Stimulated activated naive CD8-positive, alpha-beta T cell treated with anti-CD3 and anti-CD28 coated beads, Interleukin-15, Interleukin-2, amounts not matched to agents 100 ng/mL and 50 ng/mL, for 24 hours (primary cell): Measurements from ENCODE around the gene NUBPL.
"Not testable (repeated sequence)": the region's sequence is repeated elsewhere in the genome, so short reads cannot be mapped to it uniquely, and the experiment has no call there.

Experiments used
- H3K27ac Mint-ChIP-seq: one replicate; pipeline ENCODE4 v1.8.0; 2021; ENCODE audit warnings: mild to moderate bottlenecking, mixed read lengths
- H3K27me3 Mint-ChIP-seq: one replicate; pipeline ENCODE4 v1.8.0; 2021; ENCODE audit warnings: mixed read lengths
- H3K36me3 Mint-ChIP-seq: one replicate; pipeline ENCODE4 v1.8.0; 2021; ENCODE audit warnings: low read depth, mixed read lengths
- H3K4me1 Mint-ChIP-seq: one replicate; pipeline ENCODE4 v1.8.0; 2021; ENCODE audit warnings: low read depth, mixed read lengths
- H3K4me3 Mint-ChIP-seq: one replicate; pipeline ENCODE4 v1.8.0; 2021; ENCODE audit warnings: mild to moderate bottlenecking, mixed read lengths
- H3K9me3 Mint-ChIP-seq: one replicate; pipeline ENCODE4 v1.8.0; 2021; ENCODE audit warnings: mixed read lengths

Gene NUBPL

DNA sequence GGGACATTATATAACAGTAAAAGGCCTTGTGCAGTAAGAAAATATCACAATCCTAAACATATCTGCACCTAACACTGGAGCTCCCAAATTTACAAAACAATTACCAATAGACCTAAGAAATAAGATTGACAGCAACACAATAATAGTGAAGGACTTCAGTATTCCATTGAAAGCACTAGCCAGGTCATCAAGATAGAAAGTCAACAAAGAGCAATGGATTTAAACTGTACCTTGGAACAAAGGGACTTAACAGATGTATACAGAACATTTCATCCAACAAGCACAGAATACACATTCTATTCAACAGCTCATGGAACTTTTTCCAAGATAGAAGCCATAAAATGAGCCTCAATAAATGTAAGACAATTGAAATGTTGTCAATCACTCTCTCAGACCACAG, 306.4 kb downstream of the NUBPL start:
- H3K4me3 Mint-ChIP-seq = no peak overlapping the region
- H3K27me3 Mint-ChIP-seq = no peaks in the 10 kb centered on the region
- peaks cover 5% of the 10 kb centered on the region for H3K36me3 Mint-ChIP-seq
- H3K4me1 Mint-ChIP-seq = no peaks in the 10 kb centered on the region
- H3K27ac Mint-ChIP-seq = no peak overlapping the region
- peaks cover 30% of the 10 kb centered on the region for H3K9me3 Mint-ChIP-seq

DNA sequence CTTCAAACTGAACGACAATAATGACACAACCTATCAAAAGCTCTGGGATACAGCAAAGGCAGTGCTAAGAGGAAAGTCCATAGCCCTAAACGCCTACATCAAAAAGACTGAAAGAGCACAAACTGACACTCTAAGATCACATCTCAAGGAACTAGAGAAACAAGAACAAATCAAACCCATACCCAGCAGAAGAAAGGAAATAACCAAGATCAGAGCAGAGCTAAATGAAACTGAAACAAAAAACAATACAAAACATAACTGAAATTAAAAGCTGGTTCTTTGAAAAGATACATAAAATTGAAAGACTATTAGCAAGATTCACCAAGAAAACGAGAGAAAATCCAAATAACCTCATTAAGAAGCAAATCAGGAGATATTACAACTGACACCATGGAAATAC, 306.9 kb downstream of the NUBPL start:
- H3K36me3 Mint-ChIP-seq, H3K27me3 Mint-ChIP-seq, H3K4me1 Mint-ChIP-seq, H3K4me3 Mint-ChIP-seq, H3K27ac Mint-ChIP-seq: not testable (repeated sequence)
- H3K9me3 Mint-ChIP-seq = peaks cover 29% of the 10 kb centered on the region

DNA sequence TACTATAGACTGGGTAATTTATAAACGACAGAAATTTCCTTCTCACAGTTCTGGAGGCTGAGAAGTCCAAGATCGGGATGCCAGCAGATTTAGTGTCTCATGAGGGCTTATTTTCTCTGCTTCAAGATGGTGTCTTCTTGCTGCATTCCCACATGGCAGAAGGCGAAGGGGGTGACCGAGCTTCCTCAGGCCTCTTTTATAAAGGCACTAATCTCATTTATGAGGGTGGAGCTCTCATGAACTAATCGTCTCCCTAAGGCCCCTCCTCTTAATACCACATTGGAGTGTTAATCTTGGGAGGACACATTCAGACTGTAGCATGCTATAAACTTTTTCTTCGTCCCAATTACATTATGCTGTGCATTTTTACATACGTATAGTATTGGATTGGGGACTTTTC, 315.5 kb downstream of the NUBPL start:
- H3K9me3 Mint-ChIP-seq = peaks cover 2% of the 10 kb centered on the region
- no peak overlapping the region for H3K27ac Mint-ChIP-seq
- H3K27me3 Mint-ChIP-seq = peaks cover 7% of the 10 kb centered on the region
- no peak overlapping the region for H3K4me3 Mint-ChIP-seq
- no peaks in the 10 kb centered on the region for H3K36me3 Mint-ChIP-seq
- no peaks in the 10 kb centered on the region for H3K4me1 Mint-ChIP-seq

DNA sequence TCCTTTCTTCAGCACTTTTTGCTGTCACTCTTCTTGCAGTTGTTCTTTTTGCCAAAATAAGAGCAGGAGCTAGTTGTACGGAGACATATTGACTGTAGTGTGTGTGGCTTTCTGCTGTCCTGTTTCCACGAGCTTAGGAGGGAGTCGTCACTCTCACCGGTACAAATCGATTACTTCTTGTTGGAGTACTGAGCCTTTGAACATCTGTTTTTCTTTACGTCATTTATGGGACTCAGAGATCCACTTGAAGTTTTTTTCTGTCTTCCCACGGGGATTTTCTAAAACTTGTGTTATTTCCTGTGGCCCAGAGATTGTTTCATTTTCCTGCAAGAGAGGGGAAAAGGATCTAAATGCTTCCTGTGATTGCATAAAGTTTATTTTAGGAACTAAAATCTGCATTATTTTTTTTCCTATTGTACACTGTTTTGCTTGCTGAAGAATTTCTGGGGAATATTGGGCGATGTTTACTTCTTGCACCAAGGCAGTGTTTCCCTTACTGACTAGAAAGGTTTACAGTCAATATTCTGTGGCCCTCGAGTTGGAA, 316.1 kb downstream of the NUBPL start:
- Mint-ChIP-seq H3K36me3 (no peaks in the 10 kb centered on the region), H3K27ac (no peak overlapping the region), H3K9me3 (no peaks in the 10 kb centered on the region), H3K4me3 (no peak overlapping the region), H3K27me3 (peaks cover 7% of the 10 kb centered on the region), H3K4me1 (no peaks in the 10 kb centered on the region)

DNA sequence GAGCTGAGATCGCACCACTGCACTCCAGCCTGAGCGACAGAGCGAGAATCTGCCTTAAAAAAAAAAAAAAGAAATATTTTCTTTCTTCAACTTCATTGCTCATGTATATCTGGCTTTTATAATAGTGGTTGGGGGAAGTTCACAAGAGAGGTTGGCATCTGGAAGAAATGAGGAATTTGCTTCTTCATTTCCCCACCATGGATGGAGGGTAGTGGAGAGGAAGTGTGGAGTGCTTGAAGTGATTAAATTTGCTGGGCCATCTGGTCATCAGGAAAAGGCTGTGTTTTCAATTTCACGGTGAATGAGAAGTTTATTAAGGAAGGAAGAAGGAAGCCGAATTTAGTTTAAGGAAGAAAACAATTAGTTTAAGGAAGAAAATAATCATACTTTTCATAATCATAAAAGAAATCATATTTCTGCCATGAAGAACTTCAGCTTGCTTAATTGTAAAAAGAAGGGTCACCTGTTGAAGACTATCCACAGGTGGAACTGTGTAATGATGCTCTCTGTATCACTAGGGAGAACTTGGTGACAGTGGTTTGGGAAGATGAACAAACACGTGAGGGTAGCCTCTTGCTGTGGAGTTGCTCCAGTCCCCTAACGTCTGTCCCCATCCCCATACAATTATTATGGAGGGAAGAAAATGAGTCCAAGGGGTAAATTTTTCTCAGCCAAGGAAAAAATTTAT, 318.6 kb downstream of the NUBPL start:
- H3K4me3 Mint-ChIP-seq = no peak overlapping the region
- H3K9me3 Mint-ChIP-seq = no peaks in the 10 kb centered on the region
- no peaks in the 10 kb centered on the region for H3K36me3 Mint-ChIP-seq
- no peak overlapping the region for H3K27ac Mint-ChIP-seq
- H3K27me3 Mint-ChIP-seq = peaks cover 7% of the 10 kb centered on the region
- H3K4me1 Mint-ChIP-seq = no peaks in the 10 kb centered on the region

DNA sequence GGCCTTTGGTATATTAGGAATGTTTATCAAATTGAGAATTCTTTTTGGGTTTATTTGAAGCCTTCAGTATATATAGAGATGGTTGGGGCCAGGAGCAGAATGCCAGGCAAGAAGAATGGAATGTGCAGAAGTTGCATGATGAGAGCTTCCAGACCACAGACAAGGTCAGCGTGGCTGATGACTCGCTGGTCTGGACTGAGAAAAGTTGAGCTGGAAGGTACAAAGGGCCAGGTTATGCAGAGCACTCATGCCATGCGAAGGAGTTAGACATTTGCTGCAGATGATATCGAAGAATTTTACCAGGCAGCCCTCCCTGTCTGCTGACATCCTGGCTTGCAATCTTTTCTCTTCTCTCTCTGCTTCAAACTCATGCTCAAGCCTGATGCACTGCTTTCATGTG, 319.7 kb downstream of the NUBPL start:
- Mint-ChIP-seq H3K27me3 (peaks cover 7% of the 10 kb centered on the region), H3K4me1 (no peaks in the 10 kb centered on the region)

DNA sequence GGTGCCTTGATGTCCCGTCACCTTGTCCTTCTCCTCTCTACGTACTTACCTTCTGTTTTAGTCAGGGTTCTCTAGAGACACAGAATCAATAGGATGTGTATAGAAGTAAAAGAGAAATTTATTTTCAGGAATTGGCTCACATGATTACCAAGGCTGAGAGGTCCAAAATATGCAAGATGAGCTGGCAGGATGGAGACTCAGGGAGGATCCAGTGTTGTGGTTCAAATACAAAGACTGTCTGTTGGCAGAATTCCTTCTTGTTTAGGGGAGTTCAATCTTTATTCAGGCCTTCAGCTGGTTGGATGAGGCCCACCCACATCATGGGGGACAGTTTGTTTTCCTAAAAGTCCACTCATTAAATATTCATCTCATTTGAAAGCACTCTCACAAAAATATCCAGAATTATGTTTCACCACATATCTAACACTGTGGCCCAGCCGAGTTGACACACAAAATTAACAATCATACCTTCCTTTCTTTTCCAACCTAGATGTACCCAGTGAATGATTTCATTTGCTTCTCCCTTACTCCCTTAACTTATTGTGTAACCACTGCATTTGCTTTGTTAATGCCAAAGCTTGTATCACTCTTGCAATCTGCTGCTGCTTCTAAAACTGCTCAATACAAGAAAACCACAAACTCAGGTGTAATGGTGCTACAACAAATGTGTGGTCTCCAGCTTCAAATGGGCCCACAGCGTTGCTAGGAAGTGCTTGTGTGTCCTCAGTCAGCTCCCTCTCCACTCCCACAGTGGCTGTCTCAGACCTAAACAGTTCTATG, 320.5 kb downstream of the NUBPL start:
- H3K27me3 Mint-ChIP-seq = peaks cover 7% of the 10 kb centered on the region
- H3K36me3 Mint-ChIP-seq = no peaks in the 10 kb centered on the region
- no peaks in the 10 kb centered on the region for H3K9me3 Mint-ChIP-seq
- H3K4me3 Mint-ChIP-seq = no peak overlapping the region
- no peaks in the 10 kb centered on the region for H3K4me1 Mint-ChIP-seq
- H3K27ac Mint-ChIP-seq = no peak overlapping the region

More for the DNA sequence above, 319.7 kb downstream of the NUBPL start:
- Mint-ChIP-seq H3K9me3 (no peaks in the 10 kb centered on the region), H3K4me3 (no peak overlapping the region), H3K36me3 (no peaks in the 10 kb centered on the region), H3K27ac (no peak overlapping the region)

DNA sequence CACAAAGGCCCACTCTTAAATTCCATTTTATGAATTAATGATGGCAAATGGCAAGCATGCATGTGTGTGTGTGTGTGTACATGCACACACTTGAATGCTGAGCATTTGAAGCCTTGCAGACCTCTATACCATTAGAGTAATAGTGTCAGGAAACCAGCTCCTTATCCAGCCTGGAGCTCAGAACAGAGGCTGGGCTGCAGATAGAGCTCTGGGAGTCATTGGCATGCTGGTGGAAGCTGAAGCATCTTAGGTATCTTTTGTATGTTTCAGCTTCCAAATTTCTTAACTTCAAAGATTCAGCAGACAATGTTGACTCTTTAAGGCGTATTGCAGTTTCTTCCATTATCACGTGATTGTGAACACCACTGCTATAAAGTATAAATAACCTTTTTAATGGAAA, 323.0 kb downstream of the NUBPL start:
- Mint-ChIP-seq H3K36me3 (no peaks in the 10 kb centered on the region), H3K27me3 (peaks cover 7% of the 10 kb centered on the region), H3K4me3 (no peak overlapping the region), H3K27ac (no peak overlapping the region), H3K4me1 (no peaks in the 10 kb centered on the region), H3K9me3 (no peaks in the 10 kb centered on the region)

DNA sequence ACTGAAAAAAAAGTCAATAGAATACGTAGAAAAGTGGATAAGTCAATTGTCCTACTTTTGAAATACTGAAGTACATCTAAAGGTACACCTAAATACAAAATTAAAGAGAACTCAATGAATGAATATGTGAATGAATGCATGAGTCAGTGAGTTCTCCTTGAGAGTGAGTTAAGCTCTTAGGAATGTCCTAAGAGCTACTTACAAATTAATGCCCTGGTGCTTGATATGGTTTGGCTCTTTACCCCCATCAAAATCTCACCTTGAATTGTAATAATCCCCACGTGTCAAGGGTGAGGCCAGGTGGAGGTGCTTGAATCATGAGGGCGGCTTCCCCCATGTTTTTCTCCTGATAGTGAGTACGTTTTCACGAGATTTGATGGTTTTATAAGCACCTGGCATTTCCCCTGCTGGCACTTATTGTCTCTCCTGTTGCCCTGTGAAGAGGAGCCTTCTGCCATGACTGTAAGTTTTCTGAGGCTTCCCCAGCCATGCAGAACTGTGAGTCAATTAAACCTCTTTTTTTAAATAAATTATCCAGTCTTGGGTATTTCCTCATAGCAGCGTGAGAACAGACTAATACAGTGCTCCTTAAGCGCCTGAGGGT, 323.7 kb downstream of the NUBPL start:
- H3K27ac Mint-ChIP-seq = no peak overlapping the region
- H3K36me3 Mint-ChIP-seq = no peaks in the 10 kb centered on the region
- H3K4me3 Mint-ChIP-seq = no peak overlapping the region
- H3K27me3 Mint-ChIP-seq = peaks cover 6% of the 10 kb centered on the region
- no peaks in the 10 kb centered on the region for H3K9me3 Mint-ChIP-seq
- H3K4me1 Mint-ChIP-seq = no peaks in the 10 kb centered on the region

DNA sequence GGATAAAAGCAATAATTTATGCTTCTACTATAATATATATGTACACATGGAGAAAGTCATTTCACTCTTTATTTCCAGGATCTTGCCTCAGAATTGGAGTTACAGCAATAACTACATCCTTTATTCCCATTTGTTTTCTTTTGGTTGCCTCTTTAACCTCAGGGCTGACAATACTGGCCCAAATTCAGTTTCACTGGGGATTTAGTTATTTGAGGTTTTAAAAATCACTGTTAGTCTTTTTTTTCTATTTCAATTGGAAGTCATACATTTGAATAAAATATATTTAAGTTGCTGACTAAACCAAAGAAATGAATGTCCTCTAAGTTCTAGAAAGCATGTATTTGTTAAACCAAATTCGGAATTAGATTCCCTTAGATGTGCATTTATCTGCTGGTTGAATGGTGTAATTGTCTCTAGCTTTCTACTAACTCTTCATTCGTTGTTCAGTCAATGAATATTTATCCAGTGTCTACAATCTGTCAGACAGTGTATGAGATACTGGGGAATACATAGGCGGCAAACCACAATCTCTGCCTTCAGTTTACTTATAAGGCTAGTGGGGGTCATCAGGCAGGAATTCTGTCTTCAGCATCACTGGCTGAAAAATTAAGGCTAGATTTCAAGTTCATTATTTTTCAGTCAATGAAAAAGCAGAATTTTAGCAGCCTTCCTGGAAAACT, 325.1 kb downstream of the NUBPL start:
- Mint-ChIP-seq H3K36me3 (no peaks in the 10 kb centered on the region), H3K9me3 (no peaks in the 10 kb centered on the region)

DNA sequence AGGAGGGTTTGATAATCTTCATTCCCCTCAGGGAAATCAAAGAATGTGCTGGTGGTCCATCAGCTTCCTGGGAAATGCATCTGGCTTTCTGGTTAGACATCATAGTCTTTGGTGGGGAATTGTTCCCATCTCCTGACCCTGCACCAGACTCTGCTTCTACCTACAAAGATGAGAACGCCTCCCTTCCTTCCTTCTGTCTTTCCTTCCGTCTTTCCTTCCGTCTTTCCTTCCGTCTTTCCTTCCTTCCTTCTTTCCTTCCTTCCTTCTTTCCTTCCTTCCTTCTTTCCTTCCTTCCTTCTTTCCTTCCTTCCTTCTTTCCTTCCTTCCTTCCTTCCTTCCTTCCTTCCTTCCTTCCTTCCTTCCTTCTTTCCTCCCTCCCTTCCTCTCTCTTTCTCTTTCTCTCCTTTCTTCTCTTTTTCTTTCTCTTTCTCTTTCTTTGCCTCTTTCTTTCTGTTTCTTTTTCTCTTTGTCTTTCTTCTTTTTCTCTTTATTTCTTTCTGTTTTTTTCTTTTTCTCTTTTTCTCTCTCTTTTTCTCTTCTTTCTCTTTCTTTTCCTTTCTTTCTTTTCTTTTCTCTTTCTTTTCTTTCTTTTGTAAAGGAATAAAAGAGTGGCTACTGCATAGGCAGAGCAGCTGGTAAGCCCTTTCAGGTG, 326.9 kb downstream of the NUBPL start:
- H3K36me3 Mint-ChIP-seq = no peaks in the 10 kb centered on the region
- no peak overlapping the region for H3K4me3 Mint-ChIP-seq
- H3K4me1 Mint-ChIP-seq = no peaks in the 10 kb centered on the region
- no peak overlapping the region for H3K27ac Mint-ChIP-seq
- no peaks in the 10 kb centered on the region for H3K27me3 Mint-ChIP-seq
- no peaks in the 10 kb centered on the region for H3K9me3 Mint-ChIP-seq

More for the DNA sequence above, 325.1 kb downstream of the NUBPL start:
- H3K27me3 Mint-ChIP-seq = no peaks in the 10 kb centered on the region
- no peak overlapping the region for H3K4me3 Mint-ChIP-seq
- no peaks in the 10 kb centered on the region for H3K4me1 Mint-ChIP-seq
- no peak overlapping the region for H3K27ac Mint-ChIP-seq

DNA sequence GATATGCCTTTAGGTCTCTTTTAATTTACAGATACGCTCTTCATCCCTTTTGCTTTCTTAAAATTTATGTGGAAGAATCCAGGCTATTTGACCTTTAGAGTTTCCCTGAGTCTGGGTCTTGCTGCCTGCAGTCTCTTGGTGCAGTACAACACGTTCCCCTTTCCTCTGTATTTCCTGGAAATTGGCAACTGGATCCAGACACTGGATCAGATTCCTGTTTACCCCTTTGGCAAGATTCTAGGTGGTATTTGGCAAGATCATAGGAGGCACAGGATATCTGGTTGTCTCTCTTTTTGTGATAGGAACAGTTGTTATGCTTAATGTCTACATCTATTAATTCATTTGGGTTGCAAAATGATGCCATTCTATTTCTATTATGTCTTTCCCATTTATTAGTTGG, 328.1 kb downstream of the NUBPL start:
- Mint-ChIP-seq H3K9me3 (no peaks in the 10 kb centered on the region), H3K27me3 (no peaks in the 10 kb centered on the region), H3K4me1 (no peaks in the 10 kb centered on the region), H3K4me3 (no peak overlapping the region), H3K36me3 (no peaks in the 10 kb centered on the region), H3K27ac (no peak overlapping the region)

DNA sequence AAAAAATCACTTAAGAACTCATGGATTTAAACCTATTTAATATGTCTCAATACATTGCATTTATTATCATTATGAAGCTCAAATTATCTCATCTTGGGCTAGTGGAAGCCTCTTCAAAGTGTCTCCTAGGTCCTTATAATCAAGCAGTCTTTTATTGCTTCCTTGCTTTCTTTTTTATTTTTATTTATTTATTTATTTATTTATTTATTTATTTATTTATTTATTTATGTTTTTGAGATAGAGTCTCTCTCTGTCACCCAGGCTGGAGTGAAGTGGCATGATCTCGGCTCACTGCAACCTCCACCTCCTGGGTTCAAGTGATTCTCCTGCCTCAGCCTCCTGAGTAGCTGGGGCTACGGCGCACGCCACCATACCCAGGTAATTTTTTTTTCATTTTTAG, 329.0 kb downstream of the NUBPL start:
- H3K27me3 Mint-ChIP-seq, H3K36me3 Mint-ChIP-seq, H3K4me3 Mint-ChIP-seq, H3K27ac Mint-ChIP-seq, H3K4me1 Mint-ChIP-seq, H3K9me3 Mint-ChIP-seq: not testable (repeated sequence)

DNA sequence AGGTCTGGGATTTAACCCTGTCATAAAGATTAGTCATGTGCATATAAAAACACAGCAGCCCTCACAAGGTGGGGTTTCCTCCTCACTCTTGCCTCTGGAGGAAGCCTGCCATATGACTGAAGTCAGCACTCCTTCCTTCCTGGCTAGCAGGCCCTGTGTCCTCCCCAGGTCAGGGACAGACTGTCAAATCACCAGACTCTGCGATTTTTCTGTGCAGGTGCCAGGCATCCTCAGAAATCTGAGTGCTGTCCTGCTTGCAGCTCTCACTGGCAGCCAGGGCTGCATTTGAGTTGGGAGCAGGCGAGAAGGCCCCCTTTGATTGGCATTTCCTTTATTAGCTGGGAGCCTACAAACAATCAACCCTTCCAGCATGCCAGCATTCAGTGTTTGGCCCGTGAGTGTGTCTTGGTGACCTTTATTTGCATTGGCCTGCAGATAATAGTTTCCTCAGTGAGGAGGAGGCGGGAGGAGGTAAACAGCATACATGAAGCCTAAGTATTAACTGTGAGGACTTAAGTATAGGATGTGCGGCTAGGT, 332.1 kb downstream of the NUBPL start:
- Mint-ChIP-seq H3K4me3 (no peak overlapping the region), H3K36me3 (no peaks in the 10 kb centered on the region), H3K27me3 (no peaks in the 10 kb centered on the region), H3K4me1 (no peaks in the 10 kb centered on the region), H3K27ac (no peak overlapping the region), H3K9me3 (no peaks in the 10 kb centered on the region)
